ENCODE results near the gene PYDC2.

PYDC2 gene

DNA sequence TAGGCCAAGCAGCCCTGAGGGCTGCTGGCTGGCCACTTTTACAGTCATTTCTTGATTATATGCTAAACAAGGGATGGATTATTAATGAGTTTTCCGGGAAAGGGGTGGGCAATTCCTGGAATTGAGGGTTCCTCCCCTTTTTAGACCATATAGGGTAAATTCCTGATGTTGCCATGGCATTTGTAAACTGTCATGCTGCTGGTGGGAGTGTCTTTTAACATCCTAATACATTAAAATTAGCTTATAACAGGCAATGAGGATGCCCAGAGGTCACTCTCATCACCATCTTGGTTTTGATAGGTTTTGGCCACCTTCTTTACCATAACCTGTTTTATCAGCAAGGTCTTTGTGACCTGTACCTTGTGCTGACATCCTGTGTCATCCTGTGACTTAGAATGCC lies 11.7 kb upstream of the PYDC2 start:
- no peak for DNase-seq (ENCODE audit: low read depth)
- TF ChIP-seq, protein P1, sequence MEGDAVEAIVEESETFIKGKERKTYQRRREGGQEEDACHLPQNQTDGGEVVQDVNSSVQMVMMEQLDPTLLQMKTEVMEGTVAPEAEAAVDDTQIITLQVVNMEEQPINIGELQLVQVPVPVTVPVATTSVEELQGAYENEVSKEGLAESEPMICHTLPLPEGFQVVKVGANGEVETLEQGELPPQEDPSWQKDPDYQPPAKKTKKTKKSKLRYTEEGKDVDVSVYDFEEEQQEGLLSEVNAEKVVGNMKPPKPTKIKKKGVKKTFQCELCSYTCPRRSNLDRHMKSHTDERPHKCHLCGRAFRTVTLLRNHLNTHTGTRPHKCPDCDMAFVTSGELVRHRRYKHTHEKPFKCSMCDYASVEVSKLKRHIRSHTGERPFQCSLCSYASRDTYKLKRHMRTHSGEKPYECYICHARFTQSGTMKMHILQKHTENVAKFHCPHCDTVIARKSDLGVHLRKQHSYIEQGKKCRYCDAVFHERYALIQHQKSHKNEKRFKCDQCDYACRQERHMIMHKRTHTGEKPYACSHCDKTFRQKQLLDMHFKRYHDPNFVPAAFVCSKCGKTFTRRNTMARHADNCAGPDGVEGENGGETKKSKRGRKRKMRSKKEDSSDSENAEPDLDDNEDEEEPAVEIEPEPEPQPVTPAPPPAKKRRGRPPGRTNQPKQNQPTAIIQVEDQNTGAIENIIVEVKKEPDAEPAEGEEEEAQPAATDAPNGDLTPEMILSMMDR (IDR thresholded peaks at IDR 0.05; ENCODE audit: insufficient read depth, low read depth, low read length, missing control alignments), result no peak
- H3K4me3 ChIP-seq (ENCODE audit: low read length), result no peak overlapping the region

DNA sequence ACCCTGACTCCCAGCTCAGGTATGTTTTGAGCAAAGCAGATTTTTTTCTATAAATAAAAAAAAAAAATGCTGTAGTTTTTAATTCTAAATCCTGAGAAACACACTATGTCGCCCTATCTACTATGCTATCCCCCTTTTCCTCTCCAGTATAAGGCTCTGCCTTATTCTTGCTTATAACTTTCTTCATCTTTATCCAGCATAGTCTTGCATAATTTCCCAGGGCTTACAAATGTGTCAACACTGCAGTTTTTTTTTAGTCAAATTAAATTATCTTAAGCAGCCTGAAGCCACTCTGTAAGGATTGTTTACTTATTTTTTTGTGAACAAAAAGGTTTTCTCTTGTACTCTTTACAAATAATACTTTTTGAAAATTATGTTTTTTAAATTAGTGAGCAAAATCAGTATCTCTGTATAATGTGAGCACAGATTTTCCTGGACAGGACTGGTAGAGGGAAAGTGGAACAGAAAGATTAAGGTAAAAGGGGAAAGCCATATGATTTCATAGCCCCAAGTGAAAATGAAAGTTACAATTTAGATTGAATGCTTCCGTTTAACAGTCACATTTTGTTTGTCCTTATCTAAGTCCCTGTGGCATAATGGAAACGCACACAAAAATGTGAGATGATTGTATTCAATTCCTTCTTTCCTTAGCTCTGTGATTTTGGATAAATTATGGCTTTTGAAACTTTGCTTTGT lies 5.6 kb upstream of the PYDC2 start:
- no peak overlapping the region for H3K4me3 ChIP-seq (ENCODE audit: low read length)
- DNase-seq (ENCODE audit: low read depth), result no peak
- TF ChIP-seq, protein P1 (IDR thresholded peaks at IDR 0.05; ENCODE audit: insufficient read depth, low read depth, low read length, missing control alignments), result no peak

DNA sequence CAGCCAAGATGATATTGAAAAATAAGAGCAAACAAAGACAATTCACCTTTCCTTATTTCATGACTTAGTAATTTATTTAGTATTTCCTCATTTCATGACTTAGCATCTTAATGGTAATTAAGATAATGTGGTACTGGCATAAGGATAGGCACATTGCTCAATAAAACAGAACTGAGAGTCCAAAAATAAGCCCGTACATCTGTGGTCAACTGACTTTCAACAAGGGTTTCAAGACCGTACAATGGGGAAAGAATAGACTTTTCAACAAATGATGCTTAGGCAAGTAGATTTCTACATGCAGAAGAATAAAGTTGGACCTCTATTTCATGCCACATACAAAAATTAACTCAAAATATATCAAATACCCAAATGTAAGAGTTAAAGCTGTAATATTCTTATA lies 603 bp upstream of the PYDC2 start:
- H3K4me3 ChIP-seq (ENCODE audit: low read length), result no peak overlapping the region
- no peak for DNase-seq (ENCODE audit: low read depth)
- TF ChIP-seq, protein P1 (IDR thresholded peaks at IDR 0.05; ENCODE audit: insufficient read depth, low read depth, low read length, missing control alignments), result no peak

DNA sequence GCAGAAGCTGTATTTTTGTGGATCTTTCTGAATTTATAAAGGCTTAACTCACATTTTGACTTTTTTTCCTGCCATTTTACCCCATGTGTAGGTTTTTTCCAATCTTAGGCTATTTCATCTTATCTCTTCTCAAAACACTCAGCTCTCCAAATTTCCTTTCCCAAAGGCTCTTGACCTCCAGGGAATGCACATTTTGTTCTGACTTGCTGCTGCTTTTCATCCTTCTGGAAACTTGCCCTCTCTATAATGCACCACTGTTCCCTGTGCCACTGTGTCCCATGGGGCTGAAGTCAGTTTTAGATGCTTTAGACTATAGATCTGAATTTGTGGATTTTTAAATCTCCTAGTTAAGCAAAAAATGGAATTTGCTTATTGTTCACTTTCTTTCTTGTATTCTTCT lies 9.1 kb downstream of the PYDC2 start:
- H3K4me3 ChIP-seq (ENCODE audit: low read length), result no peak overlapping the region
- TF ChIP-seq, protein P1 (IDR thresholded peaks at IDR 0.05; ENCODE audit: insufficient read depth, low read depth, low read length, missing control alignments), result no peak
- no peak for DNase-seq (ENCODE audit: low read depth)

DNA sequence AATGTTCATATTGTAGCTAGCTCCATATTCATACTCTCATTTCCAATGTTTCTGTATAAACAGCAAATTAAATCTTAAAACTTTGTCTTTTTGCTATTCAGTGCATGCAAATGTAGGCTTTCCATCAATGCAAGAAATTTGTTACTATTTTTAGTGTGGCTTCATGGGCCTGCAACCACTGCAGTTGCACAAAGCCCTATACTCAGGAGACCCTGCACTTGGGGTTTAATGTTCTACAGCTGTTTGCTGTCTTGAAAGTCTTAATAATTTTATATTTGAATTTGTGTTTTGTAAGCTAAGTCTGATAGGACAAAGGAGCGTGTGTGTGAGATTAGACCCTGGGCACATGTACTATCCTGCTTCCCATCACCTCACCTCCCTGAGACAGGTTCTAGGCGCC lies 9.6 kb downstream of the PYDC2 start:
- TF ChIP-seq, protein P1 (IDR thresholded peaks at IDR 0.05; ENCODE audit: insufficient read depth, low read depth, low read length, missing control alignments), result no peak
- H3K4me3 ChIP-seq (ENCODE audit: low read length), result no peak overlapping the region
- no peak for DNase-seq (ENCODE audit: low read depth)

DNA sequence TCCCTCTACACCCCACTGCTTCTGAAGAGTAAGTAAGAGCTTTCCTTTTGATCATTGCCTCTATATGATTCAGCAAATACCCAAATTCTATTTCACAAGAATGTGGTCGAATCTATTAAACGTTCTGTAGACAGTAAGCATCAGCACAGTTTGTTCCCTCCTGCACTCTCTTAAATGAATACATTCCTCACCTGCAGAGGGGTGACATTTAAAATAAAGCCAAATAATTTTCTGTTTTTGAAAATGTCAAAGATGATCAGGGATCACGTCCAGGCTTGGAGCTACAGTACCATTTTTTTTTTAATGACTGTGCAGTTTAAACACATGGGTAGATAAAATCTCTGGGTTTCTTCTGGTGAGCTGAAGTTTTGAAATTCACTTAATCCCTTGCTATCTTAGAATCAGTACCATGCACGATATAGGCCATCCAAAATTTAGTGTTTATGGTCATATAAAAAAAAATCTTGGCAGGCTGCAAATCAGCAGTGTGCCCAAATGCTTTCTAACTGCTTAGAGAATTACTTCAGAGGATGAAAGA lies 12.8 kb downstream of the PYDC2 start:
- TF ChIP-seq, protein P1 (IDR thresholded peaks at IDR 0.05; ENCODE audit: insufficient read depth, low read depth, low read length, missing control alignments), result no peak
- no peak overlapping the region for H3K4me3 ChIP-seq (ENCODE audit: low read length)
- DNase-seq (ENCODE audit: low read depth), result no peak
